ENCODE measurements around the gene CHN2.

CHN2 gene

GRCh38 chr7:29485339-29486190 is 291.0 kb downstream of the CHN2 start:
- DNase-seq (ENCODE audit: low read depth in 1 of 2, low spot score in 1 of 2) = no peak

GRCh38 chr7:29486191-29486700 is 291.7 kb downstream of the CHN2 start:
- no peak for DNase-seq (ENCODE audit: low read depth in 1 of 2, low spot score in 1 of 2)

- no peak for DNase-seq (ENCODE audit: low read depth in 1 of 2, low spot score in 1 of 2)
Observed at GRCh38 chr7:29487424-29487823, 292.8 kb downstream of the CHN2 start.

- DNase-seq (ENCODE audit: low read depth in 1 of 2, low spot score in 1 of 2) = no peak
Observed at GRCh38 chr7:29488203-29488970, 293.8 kb downstream of the CHN2 start.

- no peak for DNase-seq (ENCODE audit: low read depth in 1 of 2, low spot score in 1 of 2)
Observed at GRCh38 chr7:29488977-29489376, 294.4 kb downstream of the CHN2 start.

GRCh38 chr7:29490094-29490607 is 295.6 kb downstream of the CHN2 start:
- no peak for DNase-seq (ENCODE audit: low read depth in 1 of 2, low spot score in 1 of 2)

- no peak for DNase-seq (ENCODE audit: low read depth in 1 of 2, low spot score in 1 of 2)
Observed at GRCh38 chr7:29494350-29494749, 299.8 kb downstream of the CHN2 start.

GRCh38 chr7:29495653-29496052 is 301.1 kb downstream of the CHN2 start:
- DNase-seq (ENCODE audit: low read depth in 1 of 2, low spot score in 1 of 2) = no peak

GRCh38 chr7:29496355-29497020 is 301.9 kb downstream of the CHN2 start:
- DNase-seq (ENCODE audit: low read depth in 1 of 2, low spot score in 1 of 2) = no peak

- DNase-seq (ENCODE audit: low read depth in 1 of 2, low spot score in 1 of 2) = no peak
Observed at GRCh38 chr7:29499932-29500331, 305.4 kb downstream of the CHN2 start.

GRCh38 chr7:29500719-29501118 is 306.1 kb downstream of the CHN2 start:
- DNase-seq (ENCODE audit: low read depth in 1 of 2, low spot score in 1 of 2) = no peak

- DNase-seq (ENCODE audit: low read depth in 1 of 2, low spot score in 1 of 2) = no peak
Observed at GRCh38 chr7:29502133-29502532, 307.6 kb downstream of the CHN2 start.

GRCh38 chr7:29505931-29506330 is 311.4 kb downstream of the CHN2 start:
- DNase-seq (ENCODE audit: low read depth in 1 of 2, low spot score in 1 of 2) = no peak

GRCh38 chr7:29508608-29509007 is 314.0 kb downstream of the CHN2 start:
- DNase-seq (ENCODE audit: low read depth in 1 of 2, low spot score in 1 of 2) = no peak

GRCh38 chr7:29510028-29510427 is 315.5 kb downstream of the CHN2 start:
- no peak for DNase-seq (ENCODE audit: low read depth in 1 of 2, low spot score in 1 of 2)

- no peak for DNase-seq (ENCODE audit: low read depth in 1 of 2, low spot score in 1 of 2)
Observed at GRCh38 chr7:29511337-29511736, 316.8 kb downstream of the CHN2 start.

GRCh38 chr7:29511851-29512250 is 317.3 kb downstream of the CHN2 start:
- DNase-seq (ENCODE audit: low read depth in 1 of 2, low spot score in 1 of 2) = no peak

GRCh38 chr7:29516491-29516890 is 321.9 kb downstream of the CHN2 start:
- no peak for DNase-seq (ENCODE audit: low read depth in 1 of 2, low spot score in 1 of 2)

- DNase-seq (ENCODE audit: low read depth in 1 of 2, low spot score in 1 of 2) = no peak
Observed at GRCh38 chr7:29518616-29519015, 324.0 kb downstream of the CHN2 start.

GRCh38 chr7:29523728-29524127 is 329.2 kb downstream of the CHN2 start:
- DNase-seq (ENCODE audit: low read depth in 1 of 2, low spot score in 1 of 2) = no peak

GRCh38 chr7:29527505-29528108 is 333.0 kb downstream of the CHN2 start:
- no peak for DNase-seq (ENCODE audit: low read depth in 1 of 2, low spot score in 1 of 2)

All from stimulated activated CD4-positive, alpha-beta T cell treated with anti-CD3 and anti-CD28 coated beads, Interleukin-15, amount 100 ng/mL, for 1 hour (primary cell).